Endodermal cell (in vitro differentiated cells): ENCODE data around the gene PTPN11. TPM values are rescaled to one million over a fixed set of nuclear protein-coding genes. Genes with fewer than 3 reads are reported as not detected.

Experiments
- DNase-seq: peaks from one replicate; pipeline ENCODE4 v3.0.0-alpha.2; 2017
- H3K27ac ChIP-seq: 2 replicates; pipeline ENCODE4 v1.5.1; 2013; ENCODE audit warnings: mild to moderate bottlenecking, low read depth, low read length, moderate library complexity
- H3K27me3 ChIP-seq: 2 replicates; pipeline ENCODE4 v1.6.1; 2013; ENCODE audit warnings: mild to moderate bottlenecking, low read length, moderate library complexity; ENCODE audit not compliant: insufficient read depth, control insufficient read depth, poor library complexity, severe bottlenecking
- H3K36me3 ChIP-seq: 2 replicates; pipeline ENCODE4 v1.7.0; 2013; ENCODE audit warnings: mild to moderate bottlenecking, low read length, moderate library complexity; ENCODE audit not compliant: control insufficient read depth, insufficient read depth
- H3K4me1 ChIP-seq: one replicate; pipeline ENCODE4 v1.7.0; 2013; ENCODE audit warnings: low read length; ENCODE audit not compliant: control insufficient read depth, insufficient read depth
- H3K4me3 ChIP-seq: 2 replicates; pipeline ENCODE4 v1.5.1; 2013; ENCODE audit warnings: mild to moderate bottlenecking, low read length, moderate library complexity
- H3K9ac ChIP-seq: 2 replicates; pipeline ENCODE4 v1.6.1; 2013; ENCODE audit warnings: mild to moderate bottlenecking, low read length, moderate library complexity; ENCODE audit not compliant: poor library complexity, severe bottlenecking; ENCODE audit errors: extremely low read depth
- H3K9me3 ChIP-seq: 2 replicates; pipeline ENCODE4 v1.6.1; 2013; ENCODE audit warnings: mild to moderate bottlenecking, low read length, moderate library complexity; ENCODE audit not compliant: control insufficient read depth
- H3K27ac Mint-ChIP-seq: 2 replicates; pipeline ENCODE4 v1.8.0; 2020; ENCODE audit warnings: mixed read lengths
- H3K27me3 Mint-ChIP-seq: 2 replicates; pipeline ENCODE4 v1.8.0; 2021; ENCODE audit warnings: mild to moderate bottlenecking, mixed read lengths; ENCODE audit not compliant: insufficient read depth
- H3K36me3 Mint-ChIP-seq: 2 replicates; pipeline ENCODE4 v1.8.0; 2020; ENCODE audit warnings: low read depth, mixed read lengths
- H3K4me1 Mint-ChIP-seq: 2 replicates; pipeline ENCODE4 v1.8.0; 2020; ENCODE audit warnings: mixed read lengths
- H3K4me3 Mint-ChIP-seq: 2 replicates; pipeline ENCODE4 v1.8.0; 2020; ENCODE audit warnings: mild to moderate bottlenecking, moderate library complexity, mixed read lengths
- H3K9me3 Mint-ChIP-seq: 2 replicates; pipeline ENCODE4 v1.8.0; 2020; ENCODE audit warnings: mild to moderate bottlenecking, mixed read lengths
- WGBS, 2 experiments: methylation state at CpG; one replicate each; pipeline versions ENCODE4 v1.1.5 to v1.1.7; 2013; ENCODE audit warnings: missing lambda C conversion rate in 2 of 2, mixed read lengths in 1 of 2; ENCODE audit not compliant: insufficient coverage in 1 of 2, insufficient read length in 1 of 2; 5-methylcytosine and 5-hydroxymethylcytosine counted together
- total RNA-seq, 2 donors: library from RNA; stranded (reverse); fragmentation: NEBNext Ultra II Directional in 1 of 2; extraction: Animal tissue kit (Norgen Biotek cat#: 25700) in 1 of 2; gene quantifications; 2 replicates in 1 of 2; 3 replicates in 1 of 2; pipeline ENCODE4 v1.2.1, GENCODE V29; 2021
- TF ChIP-seq, protein P1 (sequence below): fragments of 200-600 bp; sonication (generic); conservative IDR thresholded peaks from 2 replicates; pipeline ENCODE4 v1.5.0; 2021; ENCODE audit warnings: antibody characterized with exemption, mild to moderate bottlenecking

Gene PTPN11
- total RNA-seq, 2 donors from 2014 or later = 98.2 to 106 TPM

DNA sequence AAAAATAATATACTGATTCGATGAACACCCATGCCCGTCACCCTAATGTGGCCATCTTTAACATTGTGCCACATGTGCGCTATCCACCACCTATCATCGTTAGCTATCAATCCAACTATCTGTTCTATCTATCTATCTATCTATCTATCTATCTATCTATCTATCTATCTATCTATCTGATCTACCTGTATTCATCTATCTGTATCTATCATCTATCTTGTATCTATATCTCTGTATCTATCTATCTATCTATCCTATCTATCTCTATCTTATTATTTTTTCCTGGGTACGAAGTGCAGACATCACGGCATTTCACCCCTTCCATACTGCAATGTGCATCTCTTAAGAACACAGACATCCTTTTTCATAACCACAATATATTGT lies 106.7 kb downstream of the PTPN11 start:
- no peak for DNase-seq
- H3K4me3 ChIP-seq = no peak overlapping the region
- H3K4me1 ChIP-seq = no peaks in the 10 kb centered on the region
- Mint-ChIP-seq H3K27ac (no peak overlapping the region), H3K9me3 (peaks cover 3% of the 10 kb centered on the region), H3K4me3 (no peak overlapping the region), H3K36me3 (no peaks in the 10 kb centered on the region), H3K4me1 (no peaks in the 10 kb centered on the region), H3K27me3 (peaks cover 49% of the 10 kb centered on the region)
- no peak overlapping the region for H3K27ac ChIP-seq
- H3K9me3 ChIP-seq = no peaks in the 10 kb centered on the region
- H3K9ac ChIP-seq = no peak overlapping the region
- TF ChIP-seq, protein P1, sequence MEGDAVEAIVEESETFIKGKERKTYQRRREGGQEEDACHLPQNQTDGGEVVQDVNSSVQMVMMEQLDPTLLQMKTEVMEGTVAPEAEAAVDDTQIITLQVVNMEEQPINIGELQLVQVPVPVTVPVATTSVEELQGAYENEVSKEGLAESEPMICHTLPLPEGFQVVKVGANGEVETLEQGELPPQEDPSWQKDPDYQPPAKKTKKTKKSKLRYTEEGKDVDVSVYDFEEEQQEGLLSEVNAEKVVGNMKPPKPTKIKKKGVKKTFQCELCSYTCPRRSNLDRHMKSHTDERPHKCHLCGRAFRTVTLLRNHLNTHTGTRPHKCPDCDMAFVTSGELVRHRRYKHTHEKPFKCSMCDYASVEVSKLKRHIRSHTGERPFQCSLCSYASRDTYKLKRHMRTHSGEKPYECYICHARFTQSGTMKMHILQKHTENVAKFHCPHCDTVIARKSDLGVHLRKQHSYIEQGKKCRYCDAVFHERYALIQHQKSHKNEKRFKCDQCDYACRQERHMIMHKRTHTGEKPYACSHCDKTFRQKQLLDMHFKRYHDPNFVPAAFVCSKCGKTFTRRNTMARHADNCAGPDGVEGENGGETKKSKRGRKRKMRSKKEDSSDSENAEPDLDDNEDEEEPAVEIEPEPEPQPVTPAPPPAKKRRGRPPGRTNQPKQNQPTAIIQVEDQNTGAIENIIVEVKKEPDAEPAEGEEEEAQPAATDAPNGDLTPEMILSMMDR = no peak
- peaks cover 62% of the 10 kb centered on the region for H3K27me3 ChIP-seq
- 95 to 97% methylated on average over 6 of the region's 6 CpGs for WGBS, 2 experiments
- no peaks in the 10 kb centered on the region for H3K36me3 ChIP-seq

DNA sequence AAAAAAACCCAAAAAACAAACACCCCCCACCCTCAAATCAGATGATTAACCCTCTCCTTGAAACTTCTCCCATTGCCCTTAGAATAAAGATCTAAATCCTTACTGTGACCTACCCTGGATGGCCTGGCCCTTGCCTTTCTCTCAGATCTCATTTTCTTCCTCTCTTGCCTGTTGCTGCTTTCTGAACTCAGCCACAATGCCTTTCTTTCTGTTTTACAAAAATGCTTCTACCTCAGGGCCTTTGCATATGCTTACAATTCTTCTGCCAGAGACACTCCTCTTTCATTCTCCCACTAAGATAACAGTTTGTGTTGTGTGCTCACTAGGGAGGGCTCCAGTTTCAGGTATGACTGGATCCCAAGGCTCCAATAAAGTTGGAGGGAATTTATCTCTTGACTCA lies 108.3 kb downstream of the PTPN11 start:
- H3K4me3 ChIP-seq = no peak overlapping the region
- H3K27me3 ChIP-seq = peaks cover 75% of the 10 kb centered on the region
- peaks cover 5% of the 10 kb centered on the region for H3K9me3 ChIP-seq
- no peak for DNase-seq
- TF ChIP-seq, protein P1 = no peak
- H3K27ac Mint-ChIP-seq = no peak overlapping the region
- H3K27ac ChIP-seq = no peak overlapping the region
- H3K9me3 Mint-ChIP-seq = no peaks in the 10 kb centered on the region
- no peak overlapping the region for H3K4me3 Mint-ChIP-seq
- H3K4me1 Mint-ChIP-seq = no peaks in the 10 kb centered on the region
- no peak overlapping the region for H3K9ac ChIP-seq
- peaks cover 56% of the 10 kb centered on the region for H3K27me3 Mint-ChIP-seq
- H3K4me1 ChIP-seq = no peaks in the 10 kb centered on the region
- no peaks in the 10 kb centered on the region for H3K36me3 Mint-ChIP-seq
- no peaks in the 10 kb centered on the region for H3K36me3 ChIP-seq

DNA sequence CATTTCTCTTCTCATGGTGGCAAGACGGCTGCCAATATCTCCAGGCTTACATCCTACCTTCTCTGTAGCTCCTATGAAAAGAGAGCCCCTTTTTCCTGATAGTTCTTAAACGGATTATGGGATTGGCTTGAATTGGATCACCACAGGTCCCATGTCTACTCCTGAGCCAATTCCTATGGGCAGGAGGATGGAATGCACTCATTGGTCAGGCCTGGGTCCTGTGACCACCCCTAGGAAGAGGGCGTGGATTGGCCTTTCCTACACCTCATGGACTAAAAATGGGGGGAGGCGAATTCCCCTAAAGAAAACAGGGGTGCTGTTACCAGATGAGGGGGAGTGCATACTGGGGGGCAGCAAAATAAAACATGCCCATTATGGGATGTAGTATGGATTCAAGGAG lies 108.8 kb downstream of the PTPN11 start:
- H3K9me3 Mint-ChIP-seq = no peaks in the 10 kb centered on the region
- H3K27ac Mint-ChIP-seq = no peak overlapping the region
- H3K36me3 Mint-ChIP-seq = no peaks in the 10 kb centered on the region
- DNase-seq = no peak
- Histone ChIP-seq H3K27me3 (peaks cover 75% of the 10 kb centered on the region), H3K9me3 (peaks cover 5% of the 10 kb centered on the region), H3K27ac (no peak overlapping the region), H3K4me3 (no peak overlapping the region), H3K36me3 (no peaks in the 10 kb centered on the region), H3K4me1 (no peaks in the 10 kb centered on the region), H3K9ac (no peak overlapping the region)
- no peaks in the 10 kb centered on the region for H3K4me1 Mint-ChIP-seq
- H3K27me3 Mint-ChIP-seq = peaks cover 54% of the 10 kb centered on the region
- WGBS, 2 experiments = 92 to 100% methylated on average over 3 to 4 of the region's 4 CpGs
- no peak overlapping the region for H3K4me3 Mint-ChIP-seq
- TF ChIP-seq, protein P1 = no peak
